ENCODE data around the gene COX20. TPM values are rescaled to one million over a fixed set of nuclear protein-coding genes. Genes with fewer than 3 reads are reported as not detected.
A peak's percentile ranks its signal among the peaks of the same experiment; 100 is the strongest.

COX20 gene
- total and polyA plus RNA-seq, 2 of the 8 experiments (the other 6 are each of a cell fraction or from before 2014, with no cell fraction given) = 17.5 to 28.8 TPM

DNA sequence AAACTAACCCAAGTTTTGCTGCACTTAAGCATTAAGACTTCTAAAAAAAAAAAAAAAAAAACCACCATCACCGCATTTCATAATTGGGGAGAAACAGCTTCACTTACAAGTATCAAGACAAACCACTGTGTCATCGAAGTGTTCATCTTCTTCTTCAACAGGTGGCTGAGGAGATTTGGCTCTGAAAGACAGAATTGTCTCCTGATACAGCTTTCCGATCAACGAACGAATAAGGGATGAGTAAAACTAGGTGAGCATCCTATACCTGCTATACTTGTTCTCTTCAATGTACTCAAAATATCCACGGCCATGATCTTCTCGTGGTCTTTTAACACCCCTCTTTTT, 26.9 kb downstream of the COX20 start:
- Histone ChIP-seq H4K5ac (ENCODE audit: insufficient read length, low read depth, low read length) (peak overlapping the region; percentile 24), H3K4me1 (replicated peaks in 1 of 4; ENCODE audit: control insufficient read depth in 3 of 4, insufficient read depth in 4 of 4, low read length in 3 of 4) (peaks cover 0 to 6% (median 3%) of the 10 kb centered on the region in 4 experiments; a peak in 4 of 7 replicates), H3K14ac (ENCODE audit: insufficient read length) (no peak overlapping the region), H3K56ac (replicated peaks; ENCODE audit: insufficient read length, low read depth, low read length) (peak overlapping the region; percentile 73), H3K23ac (ENCODE audit: insufficient read length) (no peak overlapping the region), H2BK5ac (ENCODE audit: low read depth, low read length) (peak overlapping the region; percentile 91; the same call in 1 of the 2 replicates), H2BK12ac (ENCODE audit: low read depth, low read length) (peak overlapping the region; percentile 46; the same call in 1 of the 2 replicates), H3K4ac (replicated peaks; ENCODE audit: insufficient read length, low read depth, low read length) (no peak overlapping the region), H3K4me3 (ENCODE audit: extremely low read depth in 1 of 4, insufficient read depth in 2 of 4, low read depth in 3 of 4, low read length in 4 of 4) (peak overlapping the region; percentile 89 to 100 (median 95)), H3K18ac (ENCODE audit: extremely low read depth, low read length) (peak overlapping the region; percentile 84), H3K27ac (ENCODE audit: low read depth, low read length) (peak overlapping the region; percentile 83), H4K20me1 (replicated peaks in 1 of 2; ENCODE audit: control insufficient read depth in 1 of 2, insufficient read depth in 2 of 2, low read length in 2 of 2) (peaks cover 32 to 33% of the 10 kb centered on the region in 2 experiments), H2BK20ac (ENCODE audit: low read length) (no peak overlapping the region), H3K79me2 (ENCODE audit: control insufficient read depth in 1 of 2, insufficient read depth in 2 of 2, low read length in 2 of 2) (peaks cover 38 to 70% of the 10 kb centered on the region in 2 experiments), H3K4me2 (ENCODE audit: insufficient read depth in 1 of 2, low read depth in 2 of 2, low read length in 2 of 2) (peak overlapping the region; percentile 76 to 78), H2AFZ (ENCODE audit: low read length) (no peak overlapping the region), H3K9me3 (ENCODE audit: insufficient read depth in 2 of 2, low read depth in 1 of 2, low read length in 1 of 2) (no peaks in the 10 kb centered on the region), H3K9ac (replicated peaks in 1 of 4; ENCODE audit: extremely low read depth in 1 of 4, low read depth in 3 of 4, low read length in 3 of 4) (peak overlapping the region; percentile 90 to 98 (median 96)), H3K23me2 (ENCODE audit: low read depth, low read length) (peaks cover 5% of the 10 kb centered on the region), H2BK120ac (replicated peaks; ENCODE audit: low read depth, low read length) (no peak overlapping the region), H3K36me3 (ENCODE audit: control insufficient read depth in 2 of 4, insufficient read depth in 4 of 4, low read length in 3 of 4) (peaks cover 30 to 54% (median 43%) of the 10 kb centered on the region in 4 experiments), H2BK15ac (ENCODE audit: low read length) (no peak overlapping the region), H4K8ac (ENCODE audit: extremely low read depth, insufficient read depth, low read length) (no peak overlapping the region; the same call in 1 of the 2 replicates), H2AK5ac (ENCODE audit: low read depth, low read length) (peak overlapping the region; percentile 18; the same call in 1 of the 2 replicates), H4K91ac (replicated peaks; ENCODE audit: insufficient read length, low read length) (no peak overlapping the region), H3K27me3 (replicated peaks in 1 of 4; ENCODE audit: control insufficient read depth in 3 of 4, extremely low read depth in 1 of 4, insufficient read depth in 3 of 4, low read length in 3 of 4) (no peaks in the 10 kb centered on the region), H3K79me1 (ENCODE audit: low read depth, low read length) (no peaks in the 10 kb centered on the region; the same call in 1 of the 2 replicates)
- CTCF ChIA-PET (ENCODE audit: partially characterized antibody) = interaction anchor here (0.6 to 2.2 kb wide), 4 partner anchors 26 to 180 kb away, joined by 3 to 8 read pairs (median 3); no protein-coding TSS in a partner anchor
- DNase-seq (ENCODE audit: low read depth in 1 of 2, low spot score in 2 of 2) (no peak), FAIRE-seq (no peak)
- POLR2A ChIA-PET (ENCODE audit: partially characterized antibody) = interaction anchor here (0.7 to 29.6 kb wide), 14 partner anchors 11 to 191 kb away, joined by 3 to 677 read pairs (median 5); partner anchors contain the start of gene COX20
- 2% methylated on average over 7 of the region's 7 CpGs; no CpG with 5 or more reads in 1 of the 2 experiments for WGBS, 2 experiments (ENCODE audit: extremely low coverage in 1 of 2, insufficient coverage in 1 of 2, insufficient read length in 1 of 2, insufficient replicate concordance in 2 of 2, low coverage in 1 of 2, low lambda C conversion rate in 2 of 2, missing lambda C conversion rate in 1 of 2)
- TF ChIP-seq GTF2F1 (IDR thresholded peaks at IDR 0.05; ENCODE audit: borderline replicate concordance, low read depth, low read length) = no peak
- TF ChIP-seq NANOG (IDR thresholded peaks at IDR 0.05; ENCODE audit: insufficient read depth, low read depth, low read length, poor library complexity, severe bottlenecking) = no peak
- no peak for TF ChIP-seq PHF8 (conservative IDR thresholded peaks at IDR 0.05; ENCODE audit: low read depth, low read length)
- no peak for TF ChIP-seq TEAD4 (IDR thresholded peaks at IDR 0.05; ENCODE audit: low read depth, low read length)
- no peak for TF ChIP-seq CHD2 (IDR thresholded peaks at IDR 0.05; ENCODE audit: low read length)
- TF ChIP-seq ZNF274 (IDR thresholded peaks at IDR 0.05; ENCODE audit: borderline replicate concordance, extremely low read depth, low read length) = no peak
- no peak for TF ChIP-seq EP300 (IDR thresholded peaks at IDR 0.05; ENCODE audit: borderline replicate concordance in 1 of 2, low read depth in 2 of 2, low read length in 2 of 2)
- no peak for TF ChIP-seq YY1 (IDR thresholded peaks at IDR 0.05; ENCODE audit: low read depth, low read length)
- no peak for TF ChIP-seq BACH1 (IDR thresholded peaks at IDR 0.05; ENCODE audit: low read length)
- TF ChIP-seq RFX5 (IDR thresholded peaks at IDR 0.05; ENCODE audit: borderline replicate concordance, low read depth, low read length) = no peak

Data from H1 (cell line).